AG08395 (cell line): ENCODE data around the gene RLIM.

Source experiments
- DNase-seq: peaks from one replicate; pipeline ENCODE4 v3.0.0; 2012; ENCODE audit warnings: mixed read lengths, low spot score

Gene RLIM

DNA sequence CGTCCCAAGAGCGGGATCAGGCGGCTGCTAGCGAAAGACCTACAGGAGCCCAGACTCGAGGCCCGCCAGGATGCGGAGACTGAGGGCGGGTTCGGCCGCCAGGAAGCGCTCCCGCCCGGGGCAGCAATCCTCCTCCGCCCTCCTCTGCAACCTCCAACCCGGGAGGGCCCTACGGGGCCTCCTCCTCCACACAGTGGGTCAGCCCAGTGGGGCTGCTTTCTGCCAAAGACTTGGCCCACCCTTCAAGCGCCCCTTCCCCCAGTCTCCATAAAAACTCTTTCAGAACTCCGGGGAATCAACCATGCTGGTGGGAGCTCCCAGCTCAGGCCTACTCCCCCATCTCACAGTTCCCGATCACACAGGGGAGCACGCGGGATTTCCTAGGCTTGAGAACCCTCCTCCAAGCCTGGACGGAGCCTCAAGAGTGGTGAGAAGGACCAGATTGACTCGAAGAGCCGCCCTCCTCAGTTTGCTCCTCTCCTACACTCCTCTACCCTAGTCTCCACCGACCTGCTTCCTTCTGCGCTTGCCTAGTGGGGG, 77.5 kb downstream of the RLIM start:
- DNase-seq: no peak

DNA sequence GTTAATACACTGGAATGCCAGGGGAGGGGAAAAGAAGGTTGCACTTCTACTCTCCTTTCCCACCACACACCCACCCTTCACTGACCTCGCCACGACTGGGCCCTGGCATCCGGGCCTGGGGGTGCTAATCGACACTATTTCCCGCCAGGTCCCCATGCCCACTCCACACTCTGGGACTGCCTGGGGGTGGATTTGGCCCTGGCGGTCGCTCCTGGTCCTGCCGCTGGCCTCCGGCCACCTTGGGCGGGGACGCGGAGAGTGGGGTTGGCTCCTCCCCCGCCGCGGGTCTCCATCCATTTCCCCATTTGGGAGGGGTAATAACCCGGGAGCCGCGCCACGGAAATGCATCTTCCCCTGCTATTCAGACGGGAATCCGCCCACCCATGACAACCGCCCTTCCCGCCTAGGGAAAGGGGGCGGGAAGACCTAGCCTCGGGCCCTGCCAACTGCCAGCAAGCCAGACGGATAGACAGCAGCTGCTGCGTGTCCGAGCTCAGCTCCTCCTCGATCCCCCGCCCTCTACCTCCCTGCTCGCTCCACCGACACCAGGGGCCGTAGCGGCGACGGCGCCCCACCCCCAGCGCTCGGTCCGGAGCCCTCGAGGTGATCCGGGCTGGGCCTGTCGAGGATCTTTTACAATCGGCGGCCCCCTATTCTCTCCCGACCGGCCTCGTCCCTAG, 78.1 kb downstream of the RLIM start:
- DNase-seq: peak; percentile 72

DNA sequence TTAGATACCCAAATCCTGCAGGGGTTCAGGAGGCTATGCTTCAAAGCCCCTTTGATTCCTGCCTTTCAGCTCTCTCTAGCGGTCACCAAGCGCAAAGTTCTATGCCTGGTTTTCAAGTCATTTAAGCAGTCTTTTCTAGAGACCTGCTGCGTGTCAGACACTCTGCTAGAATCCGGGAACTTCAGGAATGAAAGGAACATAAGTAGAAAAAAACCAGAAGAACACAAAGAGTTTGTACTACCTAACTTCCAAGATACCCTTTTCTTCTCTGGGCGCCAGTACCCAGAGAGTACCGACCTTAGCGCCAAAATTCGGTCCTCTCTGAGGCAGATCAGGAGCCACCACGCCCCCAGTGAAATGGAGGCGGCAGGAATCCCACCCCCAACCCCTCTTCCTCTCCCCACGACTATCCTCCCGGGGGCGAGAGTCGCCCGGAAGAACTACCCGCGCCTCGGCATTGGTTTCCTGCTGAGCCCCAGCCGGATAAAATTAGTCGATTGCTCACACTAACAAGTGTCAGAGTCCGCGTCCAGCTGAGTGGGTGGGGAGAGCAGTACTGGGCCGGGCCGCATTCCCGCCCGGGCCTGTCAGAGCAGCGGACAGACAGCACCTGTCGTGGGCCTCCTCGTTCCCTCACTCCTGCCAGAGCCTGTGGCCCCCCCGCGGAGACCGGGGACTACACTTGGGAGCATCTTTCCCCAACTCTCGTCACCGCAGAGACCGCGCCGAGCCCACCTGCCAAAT, 78.8 kb downstream of the RLIM start:
- DNase-seq: peak; percentile 51
